Epithelial cell of proximal tubule (primary cell): Measurements from ENCODE around the gene NFILZ. TPM values are rescaled to one million over a fixed set of nuclear protein-coding genes. Genes with fewer than 3 reads are reported as not detected.

Experiments used
- DNase-seq: peaks from one replicate; pipeline ENCODE4 v3.0.0-alpha.2; 2011; ENCODE audit warnings: low read depth
- H3K4me3 ChIP-seq: 2 replicates; pipeline ENCODE4 v1.5.1; 2011; ENCODE audit warnings: low read depth, mild to moderate bottlenecking, low read length
- total RNA-seq: library from RNA; depleted of rRNA; stranded (reverse); fragments of >200 nt; gene quantifications from 2 replicates; pipeline ENCODE4 v1.2.3, GENCODE V29; 2015
- TF ChIP-seq, protein P1 (sequence below): conservative IDR thresholded peaks from 2 replicates; pipeline ENCODE4 v1.5.1; 2012; ENCODE audit warnings: low read depth, mild to moderate bottlenecking, low read length

The NFILZ gene
- total RNA-seq, result not detected in 2 replicates

DNA sequence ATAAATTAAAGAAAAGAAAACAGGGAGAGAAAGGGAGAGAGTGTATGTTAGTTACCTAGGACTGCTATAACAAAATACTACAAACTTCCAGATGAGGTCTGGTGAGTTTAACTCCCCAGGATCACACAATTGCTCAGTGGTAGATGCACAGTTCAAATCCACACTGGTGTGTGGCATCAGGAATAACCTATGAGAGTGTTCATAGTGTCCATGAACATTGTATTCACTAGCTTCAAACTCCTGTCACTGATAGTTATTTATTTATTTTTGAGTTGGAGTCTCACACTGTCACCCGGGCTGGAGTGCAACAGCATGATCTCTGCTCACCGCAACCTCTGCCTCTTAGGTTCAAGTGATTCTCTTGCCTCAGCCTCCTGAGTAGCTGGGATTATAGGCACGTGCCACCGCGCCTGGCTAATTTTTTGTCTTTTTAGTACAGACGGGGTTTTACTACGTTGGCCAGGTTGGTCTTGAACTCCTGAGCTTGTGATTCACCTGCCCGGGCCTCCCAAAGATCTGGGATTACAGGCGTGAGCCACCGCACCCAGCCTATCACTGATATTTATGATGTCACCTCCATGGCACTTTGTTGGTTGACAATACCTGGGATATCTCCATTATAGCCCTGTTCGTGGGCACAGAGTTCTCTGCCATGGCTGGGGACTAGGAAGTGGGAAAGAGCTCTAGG lies at the start of gene NFILZ:
TSS of gene NFILZ (plus strand) at position 638 of the 688 bp plus-strand sequence. CDS start 46,133 bp downstream, outside the sequence.
- no peak within 1 kb of the TSS for H3K4me3 ChIP-seq
- no peak for DNase-seq
- TF ChIP-seq, protein P1, sequence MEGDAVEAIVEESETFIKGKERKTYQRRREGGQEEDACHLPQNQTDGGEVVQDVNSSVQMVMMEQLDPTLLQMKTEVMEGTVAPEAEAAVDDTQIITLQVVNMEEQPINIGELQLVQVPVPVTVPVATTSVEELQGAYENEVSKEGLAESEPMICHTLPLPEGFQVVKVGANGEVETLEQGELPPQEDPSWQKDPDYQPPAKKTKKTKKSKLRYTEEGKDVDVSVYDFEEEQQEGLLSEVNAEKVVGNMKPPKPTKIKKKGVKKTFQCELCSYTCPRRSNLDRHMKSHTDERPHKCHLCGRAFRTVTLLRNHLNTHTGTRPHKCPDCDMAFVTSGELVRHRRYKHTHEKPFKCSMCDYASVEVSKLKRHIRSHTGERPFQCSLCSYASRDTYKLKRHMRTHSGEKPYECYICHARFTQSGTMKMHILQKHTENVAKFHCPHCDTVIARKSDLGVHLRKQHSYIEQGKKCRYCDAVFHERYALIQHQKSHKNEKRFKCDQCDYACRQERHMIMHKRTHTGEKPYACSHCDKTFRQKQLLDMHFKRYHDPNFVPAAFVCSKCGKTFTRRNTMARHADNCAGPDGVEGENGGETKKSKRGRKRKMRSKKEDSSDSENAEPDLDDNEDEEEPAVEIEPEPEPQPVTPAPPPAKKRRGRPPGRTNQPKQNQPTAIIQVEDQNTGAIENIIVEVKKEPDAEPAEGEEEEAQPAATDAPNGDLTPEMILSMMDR, result no peak

- no peak for DNase-seq
- TF ChIP-seq, protein P1, result peak; percentile 99
Observed at GRCh38 chr19:8580710-8581281, 49.6 kb upstream of the NFILZ start.

GRCh38 chr19:8584965-8585893 lies 45.2 kb upstream of the NFILZ start:
- H3K4me3 ChIP-seq, result no peak overlapping the region
- TF ChIP-seq, protein P1, result no peak
- DNase-seq, result no peak

More at GRCh38 chr19:8580710-8581281, 49.6 kb upstream of the NFILZ start:
- H3K4me3 ChIP-seq, result no peak overlapping the region

DNA sequence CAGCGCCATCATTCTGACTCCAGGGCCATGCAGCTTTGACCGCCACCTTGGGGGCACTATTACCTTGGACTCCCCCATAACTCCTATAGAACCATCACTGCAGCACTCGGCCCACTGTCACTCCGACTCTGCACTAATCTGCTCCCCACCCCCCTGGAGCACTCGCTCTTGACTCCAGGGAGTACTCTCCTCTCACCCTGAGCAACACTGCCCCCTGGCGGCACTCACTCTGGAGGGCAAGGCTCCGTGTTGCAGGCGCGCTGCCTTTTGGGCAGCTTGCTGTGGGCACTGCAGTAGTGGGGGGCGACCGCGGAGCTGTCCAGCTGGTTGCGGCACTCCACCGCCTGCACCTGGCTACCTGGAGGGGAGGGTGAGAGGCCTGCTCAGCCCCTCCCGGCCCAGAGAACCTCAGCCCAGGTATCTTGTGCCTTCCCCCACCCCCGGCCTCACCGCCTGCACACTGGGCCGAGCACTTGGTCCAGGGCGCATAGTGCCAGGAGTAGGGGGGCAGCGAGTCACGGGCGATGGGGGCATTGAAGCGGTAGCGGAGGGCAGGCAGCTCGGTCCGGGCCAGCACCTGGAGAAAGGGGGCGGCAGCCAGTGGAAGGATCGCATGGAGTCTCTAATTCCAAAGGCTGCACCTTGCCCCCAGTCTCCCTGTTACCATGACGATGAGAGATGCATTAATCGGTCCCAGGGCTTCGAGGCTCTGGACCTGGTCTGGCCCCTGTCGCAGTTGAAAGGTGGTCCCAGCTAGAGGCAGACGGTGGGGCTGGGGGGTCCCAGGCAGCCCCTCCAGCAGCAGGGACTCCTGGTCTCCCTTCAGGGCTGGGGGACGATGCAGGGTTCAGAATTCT lies 44.3 kb upstream of the NFILZ start:
- DNase-seq, result no peak
- TF ChIP-seq, protein P1, result peak; percentile 46
- no peak overlapping the region for H3K4me3 ChIP-seq

DNA sequence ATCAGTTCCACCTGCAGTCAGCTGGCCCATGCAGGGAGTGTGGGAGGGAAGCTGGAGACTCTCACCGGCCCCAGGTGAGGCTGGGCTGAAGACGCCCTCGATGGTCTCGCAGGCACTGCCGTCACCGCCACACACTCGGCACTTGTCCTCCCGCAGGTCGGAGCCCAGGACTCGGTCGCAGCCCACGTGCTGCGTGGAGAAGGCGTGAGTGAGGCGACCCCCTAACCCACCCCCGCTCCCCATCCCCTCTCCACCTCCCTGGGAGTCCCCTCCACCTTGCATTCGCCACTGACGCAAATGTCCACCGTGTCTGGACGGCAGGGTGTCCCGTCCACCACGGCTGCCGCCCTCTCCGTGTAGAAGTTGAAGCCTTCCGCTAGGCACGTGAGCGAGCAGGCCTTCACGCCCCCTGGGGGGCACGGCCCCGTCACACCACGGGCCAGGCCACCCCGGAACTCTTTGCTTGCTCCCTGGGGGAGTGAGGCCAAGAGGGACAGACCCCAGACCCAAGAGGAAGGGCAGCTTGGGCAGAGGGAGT lies 41.2 kb upstream of the NFILZ start:
- TF ChIP-seq, protein P1, result no peak
- no peak overlapping the region for H3K4me3 ChIP-seq
- no peak for DNase-seq

DNA sequence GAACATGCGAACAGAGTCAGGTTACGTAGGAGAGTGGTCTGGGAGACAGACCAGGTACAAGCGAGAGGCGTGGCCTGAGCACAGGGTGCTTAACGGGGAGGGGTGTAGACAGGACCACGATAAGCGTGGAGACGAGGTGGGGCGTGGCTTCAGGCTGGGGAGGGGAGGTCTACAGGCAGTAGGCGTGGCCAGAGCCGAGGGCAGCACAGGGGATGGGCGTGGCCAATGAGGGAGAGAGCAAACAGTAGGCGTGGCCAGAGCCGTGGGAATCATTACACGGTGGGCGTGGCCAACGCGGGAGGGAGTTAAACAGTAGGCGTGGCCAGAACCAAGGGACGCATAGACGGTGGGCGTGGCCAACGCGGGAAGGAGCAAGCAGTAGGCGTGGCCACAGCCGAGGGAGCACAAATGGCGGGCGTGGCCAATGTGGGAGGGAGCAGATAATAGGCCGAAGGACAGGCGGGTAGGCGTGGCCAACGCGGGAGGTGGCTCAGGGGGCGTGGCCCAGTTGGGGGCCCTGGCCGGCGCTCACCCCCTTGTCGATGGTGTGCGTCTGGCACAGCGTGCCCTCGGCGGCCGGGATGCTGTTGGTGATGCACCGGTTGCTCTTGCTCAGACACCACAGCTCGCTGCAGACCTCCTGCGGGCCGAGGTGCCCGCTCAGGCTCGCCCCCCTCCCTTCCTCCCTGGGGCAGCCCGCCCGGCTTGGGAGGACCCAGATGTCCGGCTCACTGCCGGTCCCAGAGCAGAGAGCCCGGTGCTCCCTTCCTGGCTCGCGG lies 38.0 kb upstream of the NFILZ start:
- DNase-seq, result no peak
- H3K4me3 ChIP-seq, result peak overlapping the region; percentile 5
- TF ChIP-seq, protein P1, result no peak
